ACC112 (cell line): ENCODE results near the gene CX3CL1.
"Not testable (repeated sequence)": the region's sequence is repeated elsewhere in the genome, so short reads cannot be mapped to it uniquely, and the experiment has no call there.

ENCODE experiments used
- H2AFZ ChIP-seq: fragments of 200-600 bp; sonication (generic); one replicate; pipeline ENCODE4 v1.6.0; 2017; ENCODE audit warnings: antibody characterized with exemption, low read length; ENCODE audit not compliant: unreplicated experiment
- H3K27ac ChIP-seq: fragments of 200-600 bp; sonication (generic); 2 replicates; pipeline ENCODE4 v1.5.1; 2014; ENCODE audit warnings: low read depth, mild to moderate bottlenecking, antibody characterized with exemption, low read length, moderate library complexity
- H3K27me3 ChIP-seq: fragments of 200-600 bp; sonication (generic); 2 replicates; pipeline ENCODE4 v1.6.1; 2014; ENCODE audit warnings: mild to moderate bottlenecking, antibody characterized with exemption, low read length, moderate library complexity, mixed read lengths; ENCODE audit not compliant: insufficient read depth
- H3K36me3 ChIP-seq: fragments of 200-600 bp; sonication (generic); 2 replicates; pipeline ENCODE4 v1.6.1; 2016; ENCODE audit warnings: mild to moderate bottlenecking, antibody characterized with exemption, low read length, moderate library complexity, mixed read lengths; ENCODE audit not compliant: insufficient read depth
- H3K4me1 ChIP-seq: fragments of 200-600 bp; sonication (generic); one replicate; pipeline ENCODE4 v1.6.1; 2016; ENCODE audit warnings: low read length, mixed read lengths; ENCODE audit not compliant: insufficient read depth, unreplicated experiment, control insufficient read depth
- H3K4me3 ChIP-seq: fragments of 200-600 bp; sonication (generic); 2 replicates; pipeline ENCODE4 v1.5.1; 2014; ENCODE audit warnings: mild to moderate bottlenecking, low read depth, low read length
- H3K79me2 ChIP-seq: fragments of 200-600 bp; sonication (generic); one replicate; pipeline ENCODE4 v1.6.0; 2016; ENCODE audit warnings: low read length; ENCODE audit not compliant: control insufficient read depth, unreplicated experiment, insufficient read depth

The CX3CL1 gene

GRCh38 chr16:57391708-57392107 is 19.4 kb downstream of the CX3CL1 start:
- Histone ChIP-seq H3K27me3 (peaks cover 28% of the 10 kb centered on the region), H3K4me3 (no peak overlapping the region), H3K4me1 (peaks cover under 1% of the 10 kb centered on the region)

GRCh38 chr16:57392694-57393093 is 20.4 kb downstream of the CX3CL1 start:
- Histone ChIP-seq H3K27ac (no peak overlapping the region), H3K4me3 (no peak overlapping the region), H2AFZ (no peak overlapping the region), H3K79me2 (no peaks in the 10 kb centered on the region), H3K27me3 (peaks cover 33% of the 10 kb centered on the region), H3K36me3 (no peaks in the 10 kb centered on the region), H3K4me1 (no peaks in the 10 kb centered on the region)

More at GRCh38 chr16:57391708-57392107, 19.4 kb downstream of the CX3CL1 start:
- Histone ChIP-seq H3K36me3 (no peaks in the 10 kb centered on the region), H3K79me2 (no peaks in the 10 kb centered on the region), H2AFZ (no peak overlapping the region), H3K27ac (no peak overlapping the region)

- no peak overlapping the region for H3K27ac ChIP-seq
- no peak overlapping the region for H3K4me3 ChIP-seq
- H3K27me3 ChIP-seq: peaks cover 33% of the 10 kb centered on the region
- no peaks in the 10 kb centered on the region for H3K36me3 ChIP-seq
- H3K79me2 ChIP-seq: no peaks in the 10 kb centered on the region
- no peaks in the 10 kb centered on the region for H3K4me1 ChIP-seq
- H2AFZ ChIP-seq: no peak overlapping the region
Measured at GRCh38 chr16:57394444-57394843, 22.2 kb downstream of the CX3CL1 start.

- no peak overlapping the region for H2AFZ ChIP-seq
- no peaks in the 10 kb centered on the region for H3K4me1 ChIP-seq
- H3K27ac ChIP-seq: no peak overlapping the region
- H3K27me3 ChIP-seq: peaks cover 34% of the 10 kb centered on the region
- no peaks in the 10 kb centered on the region for H3K36me3 ChIP-seq
- no peaks in the 10 kb centered on the region for H3K79me2 ChIP-seq
- no peak overlapping the region for H3K4me3 ChIP-seq
Measured at GRCh38 chr16:57395026-57395425, 22.7 kb downstream of the CX3CL1 start.

GRCh38 chr16:57396786-57397185 is 24.5 kb downstream of the CX3CL1 start:
- Histone ChIP-seq H3K79me2 (no peaks in the 10 kb centered on the region), H3K27me3 (peaks cover 23% of the 10 kb centered on the region), H3K4me1 (no peaks in the 10 kb centered on the region), H3K4me3 (no peak overlapping the region), H3K36me3 (no peaks in the 10 kb centered on the region), H2AFZ (no peak overlapping the region), H3K27ac (no peak overlapping the region)

- not testable (repeated sequence) for H3K4me1 ChIP-seq, H3K79me2 ChIP-seq, H3K4me3 ChIP-seq, H3K27ac ChIP-seq, H2AFZ ChIP-seq, H3K36me3 ChIP-seq
- peaks cover 22% of the 10 kb centered on the region for H3K27me3 ChIP-seq
Measured at GRCh38 chr16:57397493-57397892, 25.2 kb downstream of the CX3CL1 start.

- Histone ChIP-seq H3K4me1 (no peaks in the 10 kb centered on the region), H3K36me3 (no peaks in the 10 kb centered on the region), H3K27ac (no peak overlapping the region), H3K79me2 (no peaks in the 10 kb centered on the region), H3K4me3 (no peak overlapping the region), H3K27me3 (peaks cover 14% of the 10 kb centered on the region), H2AFZ (no peak overlapping the region)
Measured at GRCh38 chr16:57401943-57402640, 29.8 kb downstream of the CX3CL1 start.

- Histone ChIP-seq H3K27me3 (peaks cover 24% of the 10 kb centered on the region), H2AFZ (no peak within 1 kb of the TSS), H3K4me1 (no peaks in the 10 kb centered on the region), H3K36me3 (no peaks in the 10 kb centered on the region), H3K79me2 (no peaks in the 10 kb centered on the region), H3K4me3 (no peak within 1 kb of the TSS), H3K27ac (no peak within 1 kb of the TSS)
Measured at GRCh38 chr16:57403965-57404817, 31.9 kb downstream of the CX3CL1 start, which contains the start of gene CCL17. Gene CCL17, plus strand, starts transcription at chr16:57404767. Its CDS starts 9,166 bp downstream, at chr16:57413933.

- H3K4me1 ChIP-seq: no peaks in the 10 kb centered on the region
- H2AFZ ChIP-seq: no peak overlapping the region
- no peak overlapping the region for H3K27ac ChIP-seq
- H3K79me2 ChIP-seq: no peaks in the 10 kb centered on the region
- no peaks in the 10 kb centered on the region for H3K36me3 ChIP-seq
- no peak overlapping the region for H3K4me3 ChIP-seq
- peaks cover 20% of the 10 kb centered on the region for H3K27me3 ChIP-seq
Measured at GRCh38 chr16:57405097-57405496, 32.8 kb downstream of the CX3CL1 start.

- Histone ChIP-seq H2AFZ (no peak overlapping the region), H3K36me3 (no peaks in the 10 kb centered on the region), H3K27me3 (peaks cover 20% of the 10 kb centered on the region), H3K4me3 (no peak overlapping the region), H3K79me2 (no peaks in the 10 kb centered on the region), H3K27ac (no peak overlapping the region), H3K4me1 (no peaks in the 10 kb centered on the region)
Measured at GRCh38 chr16:57406881-57407280, 34.6 kb downstream of the CX3CL1 start.
